AG08396 (cell line): ENCODE measurements around the gene CKMT2.

Experiments used
- DNase-seq: peaks from one replicate; pipeline ENCODE4 v3.0.0; 2012; ENCODE audit warnings: low spot score, mixed read lengths

Gene CKMT2

GRCh38 chr5:81233080-81233634 lies at the start of gene CKMT2:
TSS of gene CKMT2 (plus strand) at chr5:81233322. CDS start at chr5:81251133, 17,811 bp downstream.
- peak; percentile 59 for DNase-seq

DNA sequence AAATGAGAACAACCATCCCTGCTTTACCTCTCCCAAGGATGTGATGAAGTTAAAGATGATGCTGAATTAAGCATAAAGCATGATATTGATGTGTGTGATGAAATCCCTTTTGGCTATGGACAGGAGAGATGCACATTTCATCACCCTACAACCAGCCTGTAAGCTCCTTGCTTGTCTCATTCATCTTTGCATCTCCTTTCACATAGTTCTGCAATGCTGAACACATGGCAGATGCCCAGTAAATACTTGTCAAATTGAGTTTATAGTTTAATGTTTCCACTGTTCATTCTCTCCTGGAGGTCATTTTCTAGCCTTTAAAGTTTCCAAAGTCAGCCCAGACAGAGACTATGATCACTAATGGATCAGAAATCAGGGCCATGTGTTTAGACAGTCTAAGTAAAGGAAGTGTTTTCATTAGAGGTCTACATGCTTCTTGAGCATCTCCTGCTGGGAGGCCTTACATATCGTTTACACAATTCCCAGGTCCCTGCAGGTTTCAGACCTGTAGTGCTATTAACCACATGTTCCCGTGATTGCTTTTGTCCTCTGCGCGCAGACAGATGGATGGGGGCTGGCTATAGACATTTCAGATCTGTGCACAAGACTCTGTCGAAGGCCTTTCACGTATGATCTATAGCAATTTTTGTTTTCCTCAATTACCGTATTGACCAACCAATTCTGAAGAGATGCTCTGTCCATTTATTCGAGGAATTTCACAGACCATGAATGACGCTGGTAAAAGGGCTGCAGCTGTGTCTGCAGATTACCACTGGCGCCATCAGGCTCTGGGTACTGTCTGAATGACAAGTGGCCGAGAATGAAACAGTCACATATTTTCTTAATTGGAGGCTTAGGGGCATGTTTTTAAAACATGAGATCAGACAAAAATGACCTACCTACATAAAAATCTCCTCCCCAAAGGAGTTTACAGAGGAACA lies 49.0 kb upstream of the CKMT2 start:
- no peak for DNase-seq

GRCh38 chr5:81184749-81185110 lies 48.4 kb upstream of the CKMT2 start:
- DNase-seq = no peak

- DNase-seq = no peak
These were observed 45.2 kb upstream of the CKMT2 start for GRCh38 chr5:81187885-81188284.

DNA sequence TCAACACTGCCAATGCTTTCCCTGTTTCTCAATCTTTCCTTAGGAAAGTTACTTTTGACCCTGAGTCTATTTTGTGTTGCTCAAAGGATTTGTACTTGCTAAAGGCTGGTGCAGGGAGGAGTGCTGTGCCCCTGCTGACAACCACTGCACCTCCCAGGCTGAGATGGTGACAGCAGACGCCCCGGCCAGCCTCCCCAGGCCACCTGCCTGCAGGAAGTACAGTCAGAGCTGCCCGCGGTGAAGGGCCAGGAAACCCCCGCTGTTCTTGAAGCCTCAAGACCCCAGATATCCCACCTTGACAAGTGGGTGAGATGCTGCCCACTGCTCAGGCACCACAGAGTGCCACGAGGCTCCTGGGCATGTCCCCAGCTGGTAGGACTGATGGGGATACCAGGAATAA lies 44.2 kb upstream of the CKMT2 start:
- DNase-seq = no peak

- no peak for DNase-seq
These were observed 43.1 kb upstream of the CKMT2 start for GRCh38 chr5:81189875-81190498.

DNA sequence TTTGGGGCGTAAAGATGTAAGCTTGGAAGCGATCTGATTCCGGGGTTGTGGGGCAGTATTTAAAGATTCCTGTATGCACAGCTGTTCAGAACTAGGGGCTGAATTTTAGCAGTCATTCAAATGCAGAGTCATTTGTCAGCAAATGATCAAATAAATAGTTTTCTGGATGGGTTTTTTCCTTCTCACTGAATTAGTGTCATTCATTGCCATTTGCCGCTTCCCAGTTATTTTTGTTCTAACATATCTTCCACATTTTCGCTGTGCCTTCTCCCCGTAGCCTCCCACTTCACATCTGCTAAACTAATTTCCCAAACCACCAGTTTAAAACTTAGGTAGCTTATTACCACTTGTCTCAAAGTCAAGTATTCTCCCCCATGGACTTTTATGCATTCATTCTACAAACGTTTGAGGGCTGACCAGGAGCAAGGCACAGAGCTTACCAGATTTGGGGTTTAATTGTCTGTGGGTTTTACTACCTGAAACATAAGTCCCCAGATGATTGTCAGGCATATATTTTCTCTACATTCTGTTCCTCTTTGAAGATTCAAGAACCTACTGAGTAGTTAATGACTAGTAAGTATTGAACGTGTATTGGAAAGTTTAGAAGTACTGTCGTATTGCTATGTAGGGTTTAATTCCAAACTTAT lies 41.3 kb upstream of the CKMT2 start:
- no peak for DNase-seq

DNA sequence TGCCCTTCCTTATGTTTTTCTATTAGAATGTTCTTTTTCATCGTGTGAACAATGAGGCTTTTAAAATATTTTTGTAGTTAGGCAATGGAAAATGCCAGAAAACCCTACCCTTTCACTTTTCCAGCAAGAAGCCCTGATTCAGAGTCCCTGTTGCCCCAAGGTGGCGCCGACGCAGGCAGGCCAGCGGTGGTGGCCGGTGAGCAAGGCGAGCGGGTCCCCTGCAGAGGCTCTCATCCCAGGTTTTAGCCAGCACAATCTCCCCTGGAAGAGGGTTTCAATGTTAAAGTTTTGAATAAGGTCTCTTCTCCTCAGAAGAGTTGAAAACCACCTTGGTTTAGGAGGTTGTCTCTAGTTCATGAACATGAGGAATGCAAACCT lies 40.8 kb upstream of the CKMT2 start:
- DNase-seq = no peak

GRCh38 chr5:81194633-81195334 lies 38.3 kb upstream of the CKMT2 start:
- DNase-seq = peak; percentile 95

DNA sequence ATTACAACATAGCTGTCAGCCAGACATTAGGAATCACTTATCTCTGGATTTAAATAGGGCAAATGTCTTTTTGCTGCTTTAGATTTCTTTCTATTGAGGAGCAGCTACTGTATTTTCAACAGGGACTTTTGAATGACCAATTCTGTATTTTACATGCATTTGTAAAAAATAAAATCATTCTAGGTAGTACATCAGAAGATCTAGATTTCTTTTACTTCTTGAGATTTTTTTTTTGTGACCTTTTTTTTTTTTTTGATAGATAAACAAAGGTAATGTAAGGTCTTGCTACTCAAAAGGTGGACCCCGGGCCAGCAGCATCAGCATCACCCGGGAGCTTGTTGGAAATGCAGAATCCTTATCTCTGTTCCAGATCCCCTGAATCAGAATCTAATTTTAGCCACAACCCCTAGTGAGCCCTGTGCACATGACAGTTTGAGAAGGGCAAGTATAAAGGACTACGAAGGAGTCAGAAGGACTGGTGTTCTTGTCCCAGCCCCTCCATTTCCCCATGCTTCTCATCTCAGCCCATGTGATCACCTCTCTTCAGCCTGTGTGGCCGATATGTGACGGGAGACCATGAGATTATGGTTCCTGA lies 37.7 kb upstream of the CKMT2 start:
- no peak for DNase-seq

DNA sequence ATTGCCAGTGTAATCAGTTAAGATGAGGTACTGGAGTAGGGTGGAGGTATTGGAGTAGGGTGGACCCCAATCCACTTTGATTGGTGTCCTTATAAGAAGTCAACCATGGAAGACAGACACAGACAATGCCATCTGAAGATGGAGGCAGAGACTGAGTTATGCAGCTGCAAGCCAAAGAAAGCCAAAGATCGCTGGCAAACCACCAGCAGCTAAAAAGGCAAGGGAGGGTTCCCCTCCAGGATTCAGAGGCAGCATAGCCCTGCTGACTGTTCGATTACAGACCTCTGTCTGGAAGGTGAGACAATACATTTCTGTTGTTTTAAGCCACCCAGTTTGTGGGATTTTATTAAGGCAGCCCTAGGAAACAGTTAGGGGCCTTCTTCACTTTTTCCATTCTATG lies 30.5 kb upstream of the CKMT2 start:
- no peak for DNase-seq

DNA sequence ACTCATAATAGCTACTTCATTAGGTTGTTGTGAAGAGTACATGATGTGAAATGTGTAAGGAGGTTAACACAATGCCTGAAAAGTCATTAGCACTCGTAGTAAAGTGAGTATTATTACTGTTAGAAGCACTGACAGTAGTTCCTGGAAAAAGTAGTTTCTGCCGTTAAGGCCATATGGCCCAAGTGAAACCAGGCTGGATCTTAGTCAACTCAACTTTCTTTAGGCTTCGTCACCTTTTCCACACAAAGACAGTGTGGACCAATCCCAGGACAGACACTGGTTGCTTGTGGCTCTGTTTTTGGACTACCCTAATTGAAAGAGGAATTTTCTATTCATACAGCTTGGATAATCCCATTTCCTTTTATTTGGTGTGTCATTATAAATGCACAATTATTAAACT lies 29.4 kb upstream of the CKMT2 start:
- DNase-seq = no peak

DNA sequence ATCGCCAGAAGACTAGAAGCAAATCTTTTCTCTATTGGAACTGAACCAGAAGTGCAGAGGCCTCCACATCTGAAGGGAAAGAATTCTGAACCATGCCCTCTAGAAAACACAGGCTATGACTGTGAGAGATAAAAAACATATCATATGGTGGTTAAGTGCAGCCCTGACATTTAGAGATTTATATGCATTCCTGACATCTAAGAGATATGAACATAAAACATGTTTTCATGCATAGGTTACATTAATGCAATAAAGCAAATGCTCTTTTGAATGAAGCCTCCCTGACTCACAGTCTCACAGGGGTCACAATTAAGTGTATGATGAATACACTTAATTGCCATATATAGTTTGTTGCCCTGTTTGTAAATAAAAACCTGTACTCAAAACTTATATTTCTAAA lies 28.9 kb upstream of the CKMT2 start:
- no peak for DNase-seq

DNA sequence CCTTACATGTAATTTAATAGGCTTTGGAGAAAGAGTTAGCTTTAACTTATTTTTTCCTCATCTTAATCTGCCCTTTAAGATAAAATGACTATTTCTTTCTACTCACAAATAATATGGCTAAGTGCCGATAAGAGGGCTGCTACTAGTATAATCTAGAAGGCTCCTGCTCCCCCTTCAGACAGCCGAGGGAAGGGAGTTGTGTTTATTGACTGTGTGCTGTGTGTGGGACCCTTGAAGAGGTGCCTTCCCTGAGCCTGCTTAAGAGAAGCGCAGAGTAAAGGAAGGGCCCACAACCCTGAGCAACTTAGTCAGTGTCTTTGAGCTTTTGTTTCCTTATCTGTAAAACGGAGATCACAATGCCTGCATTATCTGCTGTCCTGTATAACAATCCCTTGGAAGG lies 28.1 kb upstream of the CKMT2 start:
- DNase-seq = no peak

GRCh38 chr5:81207009-81207408 lies 26.1 kb upstream of the CKMT2 start:
- DNase-seq = peak; percentile 13

DNA sequence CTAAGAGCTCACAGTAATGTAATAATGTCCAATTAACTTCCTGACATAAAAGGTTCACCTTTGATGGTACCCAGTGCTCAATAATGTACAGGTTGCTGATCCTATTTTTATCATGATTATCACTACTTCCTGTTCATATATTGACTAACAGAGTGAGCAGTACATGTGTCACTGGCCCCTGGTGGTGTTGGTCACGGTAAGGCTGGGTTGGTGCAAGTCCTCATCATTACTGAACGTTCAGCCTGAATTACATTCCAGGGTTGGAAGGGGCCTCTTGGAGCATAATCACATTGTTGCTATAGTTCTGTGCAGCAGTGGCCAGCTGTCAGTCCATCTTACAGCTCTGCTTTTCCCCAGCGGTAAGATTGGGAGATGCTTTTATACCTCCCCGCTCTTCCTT lies 24.2 kb upstream of the CKMT2 start:
- no peak for DNase-seq

GRCh38 chr5:81209386-81209785 lies 23.7 kb upstream of the CKMT2 start:
- DNase-seq = no peak

DNA sequence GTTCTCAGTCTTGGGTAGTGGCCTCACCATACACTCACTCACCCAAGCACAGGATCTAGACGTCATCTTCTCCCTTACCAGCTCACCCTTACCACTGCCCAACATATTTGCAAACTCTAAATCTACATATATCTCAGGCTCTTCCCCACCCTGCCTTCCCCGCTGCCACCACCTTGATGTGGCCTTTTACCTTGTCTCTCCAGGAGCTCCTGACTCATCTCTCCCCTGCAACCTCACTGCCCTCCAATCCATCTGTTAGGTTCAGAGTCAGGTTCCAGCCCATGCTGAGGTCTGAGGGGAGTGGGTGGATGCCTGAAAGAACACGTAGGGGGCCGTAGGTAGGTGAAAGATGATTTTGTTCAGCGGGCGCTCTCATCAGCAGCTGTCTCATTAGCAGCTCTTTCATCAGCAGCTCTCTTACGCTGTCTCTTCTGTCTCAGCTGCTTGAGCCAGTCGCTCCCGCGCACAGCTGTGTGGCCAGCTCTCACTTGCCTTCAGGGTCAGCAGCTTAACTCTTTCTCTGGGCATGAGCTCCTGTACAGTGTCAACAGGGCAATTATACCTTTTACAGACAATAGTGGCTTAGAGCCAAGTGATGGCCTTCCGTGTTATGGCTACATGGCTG lies 23.1 kb upstream of the CKMT2 start:
- DNase-seq = no peak

- DNase-seq = no peak
These were observed 20.8 kb upstream of the CKMT2 start for GRCh38 chr5:81212211-81212751.

- DNase-seq = no peak
These were observed 20.1 kb upstream of the CKMT2 start for GRCh38 chr5:81213070-81213469.

GRCh38 chr5:81214848-81215247 lies 18.3 kb upstream of the CKMT2 start:
- DNase-seq = no peak
